Natural killer cell (primary cell): Measurements from ENCODE around the gene CENPV. TPM values are rescaled to one million over a fixed set of nuclear protein-coding genes. Genes with fewer than 3 reads are reported as not detected.
"Not testable (repeated sequence)": the region's sequence is repeated elsewhere in the genome, so short reads cannot be mapped to it uniquely, and the experiment has no call there.

Experiments used
- ATAC-seq, 3 donors: fragments of 150-1000 bp in 2 of 3; fragments of 200-7000 bp in 1 of 3; cut with Tn5 transposase; 1 replicate in 1 of 3; 2 replicates in 2 of 3; pipeline ENCODE4 v1.10.0; 2021; ENCODE audit warnings: mild to moderate bottlenecking in 2 of 3, moderate library complexity in 2 of 3
- DNase-seq, 2 donors: peaks; one replicate each; pipeline versions ENCODE4 v3.0.0 to v3.0.0-alpha.2; 2013 to 2021; ENCODE audit warnings: mixed read lengths in 1 of 2
- H3K27ac ChIP-seq: one replicate; pipeline ENCODE4 v1.5.1; 2013; ENCODE audit warnings: mild to moderate bottlenecking, low read length
- H3K27me3 ChIP-seq: one replicate; pipeline ENCODE4 v1.6.1; 2013; ENCODE audit warnings: low read length; ENCODE audit not compliant: control insufficient read depth, insufficient read depth
- H3K36me3 ChIP-seq: one replicate; pipeline ENCODE4 v1.6.1; 2013; ENCODE audit warnings: low read length; ENCODE audit not compliant: control insufficient read depth, insufficient read depth
- H3K4me1 ChIP-seq: one replicate; pipeline ENCODE4 v1.6.1; 2013; ENCODE audit warnings: low read length; ENCODE audit not compliant: control insufficient read depth, insufficient read depth
- H3K4me3 ChIP-seq: one replicate; pipeline ENCODE4 v1.5.1; 2013; ENCODE audit warnings: low read length
- H3K9me3 ChIP-seq: one replicate; pipeline ENCODE4 v1.6.1; 2013; ENCODE audit warnings: low read length; ENCODE audit not compliant: control insufficient read depth, insufficient read depth
- H3K27ac Mint-ChIP-seq, 2 donors: one replicate each; pipeline ENCODE4 v1.8.0; 2022; ENCODE audit warnings: mild to moderate bottlenecking in 2 of 2, mixed read lengths in 2 of 2, moderate library complexity in 1 of 2
- H3K27me3 Mint-ChIP-seq, 2 donors: one replicate each; pipeline ENCODE4 v1.8.0; 2022; ENCODE audit warnings: low read depth in 2 of 2, mixed read lengths in 2 of 2
- H3K36me3 Mint-ChIP-seq: one replicate; pipeline ENCODE4 v1.8.0; 2022; ENCODE audit warnings: mixed read lengths
- H3K4me1 Mint-ChIP-seq, 2 donors: one replicate each; pipeline ENCODE4 v1.8.0; 2022; ENCODE audit warnings: mixed read lengths in 2 of 2
- H3K4me3 Mint-ChIP-seq: one replicate; pipeline ENCODE4 v1.8.0; 2022; ENCODE audit warnings: mild to moderate bottlenecking, moderate library complexity, mixed read lengths
- H3K9me3 Mint-ChIP-seq, 2 donors: one replicate each; pipeline ENCODE4 v1.8.0; 2022; ENCODE audit warnings: mixed read lengths in 2 of 2
- CTCF ChIP-seq: fragments of 200-600 bp; IDR thresholded peaks from one replicate; pipeline ENCODE4 v1.8.0; 2022; ENCODE audit warnings: antibody characterized with exemption
- WGBS: methylation state at CpG from one replicate; pipeline ENCODE4 v1.1.7; 2013; ENCODE audit warnings: missing lambda C conversion rate; ENCODE audit not compliant: insufficient coverage; 5-methylcytosine and 5-hydroxymethylcytosine counted together
- intact Hi-C: fragments of 100-400 bp; cut with micrococcal nuclease; formaldehyde crosslinking; loops from one replicate; pipeline ENCODE4 v1.14.2; 2022
- total RNA-seq, 4 donors: library from RNA; stranded (reverse); fragments of 120-200 nt in 1 of 4; gene quantifications; one replicate each; pipeline versions ENCODE4 v1.2.3 to v1.2.4, GENCODE V29; 2013 to 2022

Gene CENPV
- total RNA-seq = 10 to 100 TPM; 11.3 to 20.0 (median 15.1) TPM
- 16.7 TPM for total RNA-seq (2013)

- Histone ChIP-seq H3K36me3 (no peaks in the 10 kb centered on the region), H3K27me3 (no peaks in the 10 kb centered on the region), H3K4me1 (peaks cover 13% of the 10 kb centered on the region), H3K9me3 (no peaks in the 10 kb centered on the region), H3K4me3 (peak within 1 kb of the TSS; percentile 56), H3K27ac (peak within 1 kb of the TSS; percentile 56)
- Mint-ChIP-seq H3K27ac (peak within 1 kb of the TSS; percentile 78 to 79), H3K4me1 (peaks cover 10% of the 10 kb centered on the region in 2 donors), H3K9me3 (no peaks in the 10 kb centered on the region), H3K36me3 (no peaks in the 10 kb centered on the region), H3K27me3 (peaks cover 0 to 3% of the 10 kb centered on the region in 2 donors), H3K4me3 (peak within 1 kb of the TSS; percentile 92)
- ATAC-seq (peak; percentile 90 to 94 (median 93)), DNase-seq (peak; percentile 66 to 86)
- 16% methylated on average over 83 of the region's 83 CpGs for WGBS
- intact Hi-C loops = loop anchor here (5.0 kb wide), 1 partner anchor 66 kb away; no protein-coding TSS in a partner anchor
- peak; percentile 34 for TF ChIP-seq CTCF
These were observed at the start of gene CENPV for GRCh38 chr17:16353317-16354174. TSS of gene CENPV (minus strand) at chr17:16353469. CDS start at chr17:16353436, 33 bp downstream.

DNA sequence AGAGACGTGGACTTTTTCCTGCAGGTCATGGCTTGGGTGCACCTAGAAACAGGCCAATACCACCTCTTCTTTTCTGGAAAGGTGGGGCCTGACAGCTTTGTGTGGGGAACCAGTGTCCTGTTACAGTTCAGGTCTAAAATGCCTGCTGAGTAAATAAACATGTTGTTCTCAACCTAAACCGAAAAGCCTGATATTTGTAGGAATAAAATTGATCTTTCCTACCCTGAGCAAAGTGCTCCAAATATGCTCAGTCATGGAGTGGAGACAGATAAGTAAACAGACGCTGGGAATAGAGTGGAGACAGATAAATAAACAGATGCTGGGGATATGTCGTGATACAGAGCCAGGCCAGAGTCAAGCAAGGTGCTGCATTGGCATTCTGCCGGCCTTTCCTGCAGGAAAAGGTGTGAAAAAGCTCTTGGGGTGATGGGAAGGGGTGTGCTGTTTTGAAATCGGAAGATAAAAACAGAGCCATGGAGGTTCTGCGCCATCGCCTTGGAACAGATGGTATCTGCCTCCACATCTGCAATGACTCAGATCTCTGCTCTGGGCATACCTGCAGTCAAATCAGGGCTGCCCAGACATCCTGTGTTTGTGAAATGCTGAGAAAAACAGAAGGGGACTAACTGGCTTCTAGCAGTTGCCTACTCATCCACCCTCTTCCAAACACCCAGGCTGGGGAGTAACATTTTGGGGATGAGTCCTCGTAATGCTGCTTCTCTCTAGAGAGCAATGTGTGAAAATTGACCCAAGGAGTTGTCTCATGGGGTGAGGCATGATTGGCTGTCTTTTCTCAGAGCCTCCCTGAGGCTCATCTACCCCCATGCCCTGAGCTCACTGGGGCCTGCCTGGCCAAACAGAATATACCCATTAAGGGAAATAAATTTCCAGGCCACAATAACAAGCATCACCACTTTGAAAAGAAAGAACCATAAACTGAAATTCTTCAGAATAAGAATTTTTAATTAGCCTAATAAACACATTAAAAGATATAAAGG is 45.3 kb upstream of the CENPV start:
- WGBS = 36% methylated on average over 6 of the region's 9 CpGs
- ATAC-seq (no peak), DNase-seq (no peak)
- Histone ChIP-seq H3K9me3 (no peaks in the 10 kb centered on the region), H3K4me3 (no peak overlapping the region), H3K36me3 (no peaks in the 10 kb centered on the region), H3K27ac (no peak overlapping the region), H3K4me1 (no peaks in the 10 kb centered on the region), H3K27me3 (no peaks in the 10 kb centered on the region)
- intact Hi-C loops = no loop called here
- no peak for TF ChIP-seq CTCF
- Mint-ChIP-seq H3K4me3 (no peak overlapping the region), H3K4me1 (no peaks in the 10 kb centered on the region), H3K27me3 (peaks cover 0 to 8% of the 10 kb centered on the region in 2 donors), H3K36me3 (no peaks in the 10 kb centered on the region), H3K9me3 (no peaks in the 10 kb centered on the region), H3K27ac (peak overlapping the region in 1 of 2 donors; percentile 45)

GRCh38 chr17:16396693-16397092 is 43.4 kb upstream of the CENPV start:
- H3K4me3 Mint-ChIP-seq, intact Hi-C loops: not testable (repeated sequence)

DNA sequence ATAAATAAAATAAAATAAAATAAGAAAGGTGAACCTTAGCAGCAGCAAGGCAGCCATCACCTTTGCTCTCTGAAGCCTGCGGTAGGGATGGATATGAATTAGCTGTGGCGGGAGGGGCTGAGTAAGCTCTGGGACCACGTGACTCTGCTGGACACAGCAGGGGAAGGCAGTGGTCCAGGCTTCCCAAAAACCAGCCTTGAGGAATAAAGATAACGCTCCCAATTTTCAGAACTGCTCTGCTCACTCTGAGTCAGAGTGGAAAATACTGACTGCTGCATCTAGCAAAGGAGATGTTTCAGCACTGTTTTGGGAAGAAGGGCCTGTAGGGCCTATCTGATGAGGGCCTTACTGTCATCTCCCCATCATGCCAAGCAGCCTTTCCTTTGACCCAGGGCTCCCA is 42.6 kb upstream of the CENPV start:
- H3K27ac Mint-ChIP-seq, H3K27me3 Mint-ChIP-seq, H3K9me3 ChIP-seq, H3K27ac ChIP-seq, H3K27me3 ChIP-seq, H3K36me3 ChIP-seq, DNase-seq, H3K36me3 Mint-ChIP-seq, H3K4me3 ChIP-seq, H3K4me3 Mint-ChIP-seq, H3K4me1 ChIP-seq, intact Hi-C loops, H3K4me1 Mint-ChIP-seq, ATAC-seq, H3K9me3 Mint-ChIP-seq: not testable (repeated sequence)
- WGBS = 89% methylated on average over 4 of the region's 4 CpGs

More at GRCh38 chr17:16396693-16397092, 43.4 kb upstream of the CENPV start:
- WGBS = 65% methylated on average over 2 of the region's 2 CpGs
- not testable (repeated sequence) for H3K4me3 ChIP-seq, H3K27ac ChIP-seq, H3K4me1 ChIP-seq, H3K36me3 Mint-ChIP-seq, H3K27me3 Mint-ChIP-seq, H3K27me3 ChIP-seq, H3K9me3 Mint-ChIP-seq, H3K36me3 ChIP-seq, H3K27ac Mint-ChIP-seq, H3K4me1 Mint-ChIP-seq, ATAC-seq, H3K9me3 ChIP-seq, DNase-seq

GRCh38 chr17:16392491-16392890 is 39.2 kb upstream of the CENPV start:
- H3K4me1 Mint-ChIP-seq, H3K27me3 ChIP-seq, H3K4me3 Mint-ChIP-seq, H3K36me3 ChIP-seq, H3K27ac Mint-ChIP-seq, H3K9me3 Mint-ChIP-seq, intact Hi-C loops, ATAC-seq, H3K27ac ChIP-seq, H3K4me3 ChIP-seq, H3K27me3 Mint-ChIP-seq, H3K9me3 ChIP-seq, H3K4me1 ChIP-seq, DNase-seq, H3K36me3 Mint-ChIP-seq: not testable (repeated sequence)
- 86% methylated on average over 11 of the region's 11 CpGs for WGBS
